NCI-H526 (cell line): ENCODE data around the gene BASP1.
"Not testable (repeated sequence)": the region's sequence is repeated elsewhere in the genome, so short reads cannot be mapped to it uniquely, and the experiment has no call there.

Experiments used
- DNase-seq, 2 experiments: peaks; one replicate each; lab custom pipeline; 2025; lab: John Stamatoyannopoulos, UW

Gene BASP1

GRCh38 chr5:17191574-17191973, 25.9 kb upstream of the BASP1 start:
- not testable (repeated sequence) for DNase-seq

- DNase-seq, result no peak
These were observed 25.2 kb upstream of the BASP1 start for GRCh38 chr5:17192191-17192590.

GRCh38 chr5:17196024-17196423, 21.4 kb upstream of the BASP1 start:
- no peak for DNase-seq

GRCh38 chr5:17196697-17197096, 20.7 kb upstream of the BASP1 start:
- no peak for DNase-seq

GRCh38 chr5:17203329-17204132, 13.9 kb upstream of the BASP1 start:
- DNase-seq, result peak; percentile 46 to 78

- no peak for DNase-seq
These were observed 13.3 kb upstream of the BASP1 start for GRCh38 chr5:17204133-17204489.

GRCh38 chr5:17206021-17206420, 11.4 kb upstream of the BASP1 start:
- peak in 1 of 2 experiments; percentile 7 for DNase-seq

GRCh38 chr5:17212191-17212590, 5.2 kb upstream of the BASP1 start:
- no peak for DNase-seq

- no peak for DNase-seq
These were observed 4.4 kb upstream of the BASP1 start for GRCh38 chr5:17212996-17213395.

GRCh38 chr5:17213938-17214337, 3.5 kb upstream of the BASP1 start:
- no peak for DNase-seq

GRCh38 chr5:17214893-17215292, 2.5 kb upstream of the BASP1 start:
- DNase-seq, result no peak

GRCh38 chr5:17215361-17215760, 2.1 kb upstream of the BASP1 start:
- no peak for DNase-seq

- DNase-seq, result peak; percentile 80 to 95
These were observed 1.1 kb upstream of the BASP1 start for GRCh38 chr5:17216176-17216973.

- DNase-seq, result peak in 1 of 2 experiments; percentile 65
These were observed 398 bp upstream of the BASP1 start for GRCh38 chr5:17216974-17217492.

GRCh38 chr5:17218353-17219005, 1.0 kb downstream of the BASP1 start:
- DNase-seq, result peak in 1 of 2 experiments; percentile 79

GRCh38 chr5:17219006-17219422, 1.6 kb downstream of the BASP1 start:
- peak; percentile 68 to 83 for DNase-seq

- peak; percentile 62 to 72 for DNase-seq
These were observed 2.0 kb downstream of the BASP1 start for GRCh38 chr5:17219469-17219868.

GRCh38 chr5:17219992-17220391, 2.6 kb downstream of the BASP1 start:
- no peak for DNase-seq

GRCh38 chr5:17220469-17220868, 3.0 kb downstream of the BASP1 start:
- DNase-seq, result no peak

- DNase-seq, result no peak
These were observed 4.6 kb downstream of the BASP1 start for GRCh38 chr5:17221843-17222636.

GRCh38 chr5:17222664-17223063, 5.2 kb downstream of the BASP1 start:
- no peak for DNase-seq
